HepG2 (cell line): ENCODE measurements around the gene SLC25A5. TPM values are rescaled to one million over a fixed set of nuclear protein-coding genes. Genes with fewer than 3 reads are reported as not detected.

Experiments used
- ARID5B ChIP-seq: IDR thresholded peaks from 2 replicates; pipeline ENCODE4 v1.4.0; 2020; ENCODE audit warnings: mild to moderate bottlenecking, missing genetic modification reagents
- CREB1 ChIP-seq, 2 experiments: fragments of 450-650 bp in 1 of 2; IDR thresholded peaks; 2 replicates each; pipeline ENCODE4 v1.6.1; 2016 to 2017; ENCODE audit warnings: control low read depth in 1 of 2, mild to moderate bottlenecking in 1 of 2, missing compliant biosample characterization in 1 of 2, missing genetic modification characterization in 1 of 2
- HDAC2 ChIP-seq: sonication (generic); formaldehyde crosslinking; IDR thresholded peaks from 2 replicates; pipeline ENCODE4 v1.4.0; 2020; ENCODE audit warnings: missing genetic modification reagents
- KIAA2018 ChIP-seq: sonication (generic); formaldehyde crosslinking; IDR thresholded peaks from 2 replicates; pipeline ENCODE4 v1.5.0; 2020; ENCODE audit warnings: mild to moderate bottlenecking, missing genetic modification reagents, borderline replicate concordance
- MIER2 ChIP-seq: IDR thresholded peaks from 2 replicates; pipeline ENCODE4 v1.6.1; 2016; ENCODE audit warnings: missing biosample characterization, missing genetic modification reagents
- POLR2A ChIP-seq, 2 experiments: IDR thresholded peaks; 2 replicates each; pipeline ENCODE4 v1.6.1; 2011; ENCODE audit warnings: low read depth in 2 of 2, low read length in 2 of 2, mild to moderate bottlenecking in 1 of 2, moderate library complexity in 1 of 2; ENCODE audit not compliant: insufficient read depth in 1 of 2
- RARA ChIP-seq: IDR thresholded peaks from 2 replicates; pipeline ENCODE4 v1.6.1; 2016; ENCODE audit warnings: missing genetic modification reagents, missing compliant biosample characterization
- SAP130 ChIP-seq: IDR thresholded peaks from 2 replicates; pipeline ENCODE4 v1.6.1; 2016; ENCODE audit warnings: low read depth
- SIX1 ChIP-seq: sonication (generic); formaldehyde crosslinking; IDR thresholded peaks from 2 replicates; pipeline ENCODE4 v1.4.0; 2020; ENCODE audit warnings: missing genetic modification reagents, borderline replicate concordance
- TAF1 ChIP-seq: sonication (generic); formaldehyde crosslinking; IDR thresholded peaks from 2 replicates; pipeline ENCODE4 v1.4.0; 2020; ENCODE audit warnings: missing genetic modification reagents
- TIGD3 ChIP-seq: sonication (generic); formaldehyde crosslinking; IDR thresholded peaks from 2 replicates; pipeline ENCODE4 v1.5.1; 2020; ENCODE audit warnings: mild to moderate bottlenecking, missing genetic modification reagents, borderline replicate concordance
- ZNF574 ChIP-seq: sonication (generic); formaldehyde crosslinking; IDR thresholded peaks from 2 replicates; pipeline ENCODE4 v1.4.0; 2020; ENCODE audit warnings: missing genetic modification reagents
- ZNF589 ChIP-seq: sonication (generic); formaldehyde crosslinking; conservative IDR thresholded peaks from 2 replicates; pipeline ENCODE4 v1.8.0; 2022; ENCODE audit warnings: mild to moderate bottlenecking, moderate library complexity, missing genetic modification reagents
- polyA plus RNA-seq, 8 experiments: library from polyadenylated mRNA; depleted of rRNA in 3 of 8; stranded (reverse) in 7 of 8; unstranded in 1 of 8; fragments of >200 nt; fragmentation: Illumina TruSeq in 4 of 8; extraction: Trizol in 4 of 8; gene quantifications; 2 replicates each; pipeline versions ENCODE4 v1.2.1 to v1.2.3, GENCODE V29; 2011 to 2016; ENCODE audit warnings: low read depth in 4 of 8, missing spikeins in 1 of 8, mixed read lengths in 1 of 8; ENCODE audit not compliant: insufficient read depth in 1 of 8
- total RNA-seq, 5 experiments: library from RNA; depleted of rRNA; stranded (reverse); fragments of >200 nt; fragmentation: Illumina TruSeq; extraction: Trizol; gene quantifications; 2 replicates each; pipeline ENCODE4 v1.2.3, GENCODE V29; 2016; ENCODE audit warnings: low read depth in 1 of 5

Gene SLC25A5
- total and polyA plus RNA-seq, 2 of the 13 experiments (the other 11 are each of a cell fraction or from before 2014, with no cell fraction given): 300 to 402 TPM

GRCh38 chrX:119477812-119478232, 9.6 kb downstream of the SLC25A5 start (continued):
- 0 out of 2 replicates have a peak, but pooled peaks have one; percentile 26 for TF ChIP-seq ZNF574 (CRISPR knock-in tag)
- peak; percentile 60; the same call in 1 of the 2 replicates for TF ChIP-seq SAP130 (CRISPR knock-in tag)
- no peak for TF ChIP-seq CREB1 (IDR thresholded peaks at IDR 0.05)
- peak; percentile 23; the same call in 1 of the 2 replicates for TF ChIP-seq CREB1 (CRISPR knock-in tag; IDR thresholded peaks at IDR 0.05)
- no peak for TF ChIP-seq ZNF589 (CRISPR knock-in tag)
- TF ChIP-seq RARA (CRISPR knock-in tag): peak; percentile 88
- TF ChIP-seq HDAC2: peak; percentile 40; the same call in 1 of the 2 replicates
- no peak for TF ChIP-seq POLR2A (IDR thresholded peaks at IDR 0.05; ENCODE audit: insufficient read depth in 1 of 2, low read depth in 2 of 2, low read length in 2 of 2)
- TF ChIP-seq KIAA2018 (CRISPR knock-in tag): no peak
- no peak for TF ChIP-seq TAF1 (CRISPR knock-in tag)
- TF ChIP-seq ARID5B (CRISPR knock-in tag): peak; percentile 87
- 0 out of 2 replicates have a peak, but pooled peaks have one; percentile 14 for TF ChIP-seq SIX1 (CRISPR knock-in tag)
- TF ChIP-seq MIER2: no peak
- no peak for TF ChIP-seq TIGD3
